NCI-H1092 treated with DMSO at 0.1 percent for 48 hours (cell line): ENCODE data around the gene COL24A1.
A peak's percentile ranks its signal among the peaks of the same experiment; 100 is the strongest.
"Not testable (repeated sequence)": the region's sequence is repeated elsewhere in the genome, so short reads cannot be mapped to it uniquely, and the experiment has no call there.

ENCODE experiments used
- DNase-seq: peaks from one replicate; lab custom pipeline; 2025; lab: John Stamatoyannopoulos, UW

The COL24A1 gene

DNA sequence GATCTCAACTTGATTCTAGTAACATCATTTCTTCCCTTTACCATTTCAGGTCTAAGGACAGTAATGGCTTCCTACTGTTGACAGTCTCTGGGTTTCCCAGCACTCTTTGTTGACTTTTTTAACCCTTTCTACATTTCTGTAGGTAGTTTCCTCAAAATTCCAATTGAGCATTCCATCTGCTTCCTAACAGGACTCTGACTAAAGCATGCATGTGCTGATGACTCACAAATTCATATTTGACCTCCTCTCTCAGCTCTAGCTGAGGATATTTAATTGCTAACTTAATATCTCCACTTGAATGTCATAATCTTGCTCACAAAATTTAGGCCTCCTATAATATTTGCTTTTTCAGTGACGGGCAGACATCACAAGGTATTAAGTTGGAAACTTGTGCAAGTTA lies 355.1 kb downstream of the COL24A1 start:
- DNase-seq = no peak

DNA sequence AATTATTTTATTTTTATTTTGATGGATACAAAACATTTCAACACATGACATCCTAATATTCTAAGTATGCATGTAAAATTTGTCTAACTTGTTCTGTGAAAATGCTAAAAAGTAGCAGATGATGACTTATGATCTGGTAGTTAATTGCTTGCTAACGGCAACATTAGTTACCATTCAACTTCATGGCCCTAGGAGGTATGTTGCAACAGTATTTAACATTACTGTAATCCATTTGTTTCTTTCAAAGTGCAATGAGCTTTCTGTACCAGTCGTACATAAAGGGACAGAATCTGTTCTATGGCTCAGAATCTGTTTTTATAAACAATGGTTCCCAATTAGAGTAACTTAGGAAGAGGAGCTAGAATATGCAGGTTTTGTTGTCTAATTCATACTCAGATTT lies 356.8 kb downstream of the COL24A1 start:
- DNase-seq = no peak

DNA sequence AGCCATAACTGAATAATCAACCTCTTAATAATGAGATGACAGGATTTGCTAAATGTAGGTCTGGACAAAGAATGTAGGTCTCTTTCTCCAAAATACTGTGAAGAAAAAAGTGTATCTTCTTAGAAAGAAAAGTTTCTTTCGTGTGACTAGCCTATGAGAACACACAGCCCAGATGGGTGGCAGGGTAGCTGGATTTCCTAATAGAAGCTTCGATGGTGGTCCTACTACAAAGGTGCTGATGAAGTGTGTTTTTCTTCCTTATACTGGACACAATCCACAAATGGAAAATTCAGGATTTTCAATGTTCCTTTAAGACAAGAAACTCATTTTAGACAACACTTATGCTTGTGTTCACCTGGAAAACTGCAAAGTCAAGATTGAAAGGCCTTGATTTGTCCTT lies 358.2 kb downstream of the COL24A1 start:
- DNase-seq = no peak

DNA sequence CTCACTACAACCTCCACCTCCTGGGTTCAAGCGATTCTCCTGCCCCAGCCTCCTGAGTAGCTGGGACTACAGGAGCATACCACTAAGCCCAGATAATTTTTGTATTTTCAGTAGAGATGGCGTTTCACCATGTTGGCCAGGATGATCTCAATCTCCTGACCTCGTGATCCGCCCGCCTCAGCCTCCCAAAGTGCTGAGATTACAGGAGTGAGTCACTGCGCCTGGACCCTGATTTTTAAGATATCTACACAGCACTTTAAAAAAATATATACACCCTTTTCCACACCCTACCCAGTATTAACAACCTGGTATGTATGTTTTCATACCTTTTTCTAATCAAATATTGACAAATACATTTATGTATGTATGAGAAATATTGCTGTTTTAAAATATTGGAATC lies 379.6 kb downstream of the COL24A1 start:
- DNase-seq = not testable (repeated sequence)

DNA sequence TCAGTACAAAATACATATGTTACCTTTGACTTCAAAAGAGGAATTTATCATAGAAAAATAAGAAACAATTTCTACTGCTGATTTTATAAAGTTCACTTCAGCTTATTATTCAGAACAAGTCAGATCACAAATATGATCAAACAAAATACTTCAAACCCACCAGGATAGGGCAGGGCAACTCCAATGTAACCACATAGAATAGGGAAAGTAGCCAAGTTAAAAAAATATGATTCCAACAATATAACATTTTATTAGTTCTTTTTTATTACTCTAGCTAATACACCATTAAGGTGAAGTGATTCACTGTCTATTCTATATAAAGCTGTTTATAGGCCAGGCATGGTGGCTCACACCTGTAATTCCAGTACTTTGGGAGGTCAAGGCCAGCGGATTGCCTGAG lies 393.8 kb downstream of the COL24A1 start:
- no peak for DNase-seq

DNA sequence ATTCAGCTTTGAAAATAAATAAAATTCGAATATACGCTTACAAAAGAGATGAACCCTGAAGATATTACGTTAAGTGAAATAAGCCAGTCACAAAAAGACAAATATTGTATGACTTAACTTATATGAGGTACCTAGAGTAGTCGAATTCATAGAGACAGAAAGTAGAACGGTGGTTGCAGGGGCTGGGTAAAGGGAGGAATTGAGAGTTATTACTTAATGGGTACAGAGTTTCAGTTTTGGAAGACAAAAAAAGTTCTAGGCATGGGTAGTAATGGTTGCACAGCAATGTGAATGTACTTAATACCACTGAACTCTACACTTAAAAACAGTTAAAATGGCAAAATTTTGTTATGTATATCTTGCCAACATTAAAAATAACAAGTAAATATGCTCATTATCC lies 399.7 kb downstream of the COL24A1 start:
- DNase-seq = no peak

DNA sequence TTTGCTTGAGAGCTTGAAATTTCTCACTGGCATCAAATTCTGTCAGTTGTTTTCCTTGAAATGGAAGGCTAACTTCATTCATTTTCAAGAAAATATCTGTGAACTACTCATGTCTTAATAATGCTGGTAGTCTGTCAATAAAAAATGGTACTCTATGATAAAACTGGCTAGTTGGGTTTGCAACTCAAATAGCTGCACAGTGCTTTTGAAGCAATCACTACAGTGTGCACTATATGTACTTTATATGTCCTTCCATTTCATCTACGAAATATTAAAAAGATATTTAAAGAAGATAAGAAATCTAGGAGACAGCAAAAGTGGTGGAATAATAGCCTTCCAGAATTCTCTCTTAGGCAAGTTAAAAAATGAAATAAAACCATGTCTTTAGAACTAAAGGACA lies 408.5 kb downstream of the COL24A1 start:
- DNase-seq = no peak

DNA sequence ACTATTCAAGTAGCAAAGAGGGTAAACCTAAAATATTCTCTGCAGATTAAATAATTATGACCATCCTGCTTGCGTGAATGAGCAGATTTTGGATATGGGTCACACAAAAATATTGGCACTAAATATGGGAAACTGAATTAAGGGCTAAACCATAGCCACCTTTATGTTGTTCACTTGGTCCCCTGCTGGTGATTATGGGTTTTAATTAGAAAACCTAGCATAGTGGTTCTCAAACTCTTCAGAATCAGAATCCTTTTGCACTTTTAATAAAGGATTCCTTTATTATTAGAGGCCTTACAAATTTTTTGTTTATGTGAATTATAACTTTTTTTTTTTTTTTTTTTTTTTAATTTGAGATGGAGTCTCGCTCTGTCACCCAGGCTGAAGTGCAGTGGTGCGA lies 409.8 kb downstream of the COL24A1 start:
- no peak for DNase-seq

DNA sequence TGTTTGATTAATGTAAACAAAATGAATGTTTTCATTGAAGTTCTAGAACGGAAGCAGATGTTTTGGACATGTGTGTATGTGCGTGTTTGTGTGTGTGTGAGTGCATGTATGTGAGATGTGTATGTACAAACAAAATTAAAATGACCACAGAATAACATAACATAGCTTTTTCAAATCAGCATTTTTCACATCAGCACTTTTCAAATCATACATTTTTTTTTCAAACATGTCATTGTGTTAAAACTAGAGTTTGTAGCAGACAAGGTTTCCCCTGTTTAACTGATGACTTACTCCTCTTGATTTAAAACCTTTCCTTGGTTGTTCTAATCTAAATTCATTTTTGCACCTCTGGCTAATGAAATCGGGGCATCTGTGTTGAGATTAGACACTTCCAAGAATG lies 412.8 kb downstream of the COL24A1 start:
- no peak for DNase-seq

DNA sequence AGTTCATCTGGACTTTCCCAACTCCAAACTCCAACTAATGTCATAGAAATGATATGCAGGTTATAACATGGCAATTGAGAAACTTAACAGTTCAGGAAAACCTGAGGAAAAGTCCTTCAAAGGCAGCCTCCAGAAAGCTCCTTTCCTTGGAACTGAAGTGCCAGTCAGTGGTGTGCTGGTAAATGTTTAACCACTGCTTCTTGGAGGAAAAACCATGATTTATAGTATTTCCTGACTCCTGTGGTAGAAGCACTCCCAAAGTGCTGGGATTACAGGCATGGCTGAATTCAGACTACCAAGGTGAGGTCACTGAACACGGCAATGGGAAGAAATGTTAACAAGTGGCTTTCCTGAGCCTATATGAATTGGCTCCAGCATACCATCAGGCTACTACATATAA lies 421.6 kb downstream of the COL24A1 start:
- DNase-seq = no peak

DNA sequence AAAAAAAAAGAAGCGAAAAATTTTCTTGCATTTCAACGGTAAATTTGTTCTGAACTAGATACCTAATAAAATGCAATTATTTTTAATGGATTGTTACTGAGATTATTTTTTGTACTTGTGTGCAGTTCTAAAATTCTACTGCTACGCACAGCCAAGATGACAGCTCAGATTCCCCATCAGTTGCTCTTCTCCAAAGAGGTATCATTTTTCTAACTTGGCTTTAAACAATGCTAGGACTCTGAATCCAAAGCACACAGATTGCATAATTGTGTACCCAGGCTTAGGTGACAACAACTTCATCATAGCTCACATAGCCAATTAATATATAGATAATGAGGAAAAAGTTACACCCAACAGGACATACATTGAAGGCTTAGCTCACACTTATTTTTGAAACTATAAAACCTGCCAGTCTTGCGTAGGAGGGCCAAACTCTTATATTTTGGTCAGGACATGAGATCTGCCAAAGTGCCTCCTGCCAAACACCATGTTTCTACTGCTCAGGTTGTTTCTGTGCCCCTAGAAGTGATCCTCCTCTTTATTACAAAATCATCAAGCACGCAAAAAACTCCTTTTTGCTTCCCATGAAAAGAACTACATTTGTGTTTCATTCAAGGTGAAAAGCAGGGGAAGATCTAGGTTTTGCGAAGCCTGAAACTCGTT lies 437.8 kb downstream of the COL24A1 start:
- no peak for DNase-seq

DNA sequence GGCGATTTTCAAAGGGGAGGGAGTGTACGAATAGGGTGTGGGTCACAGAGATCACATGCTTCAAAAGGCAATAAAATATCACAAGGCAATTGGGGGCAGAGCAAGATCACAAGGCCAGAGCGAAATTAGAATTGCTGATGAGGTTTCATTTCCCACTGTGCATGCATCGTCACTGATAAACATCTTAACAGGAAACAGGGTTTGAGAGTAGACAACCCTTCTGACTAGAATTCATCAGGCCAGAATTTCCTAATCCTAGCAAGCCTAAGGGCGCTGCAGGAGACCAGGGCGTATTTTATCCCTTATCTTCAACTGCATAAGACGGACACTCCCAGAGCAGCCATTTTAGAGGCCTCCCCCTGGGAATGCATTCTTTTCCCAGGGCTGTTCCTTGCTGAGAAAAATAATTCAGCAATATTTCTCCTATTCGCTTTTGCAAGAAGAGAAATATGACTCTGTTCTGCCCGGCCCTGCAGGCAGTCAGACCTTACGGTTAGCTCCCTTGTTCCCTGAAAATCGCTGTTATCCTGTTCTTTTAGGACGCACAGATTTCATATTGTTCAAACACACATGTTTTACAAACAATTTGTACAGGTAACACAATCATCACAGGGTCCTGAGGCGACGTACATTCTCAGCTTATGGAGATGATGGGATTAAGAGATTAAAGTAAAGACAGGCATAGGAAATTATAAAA lies 442.0 kb downstream of the COL24A1 start:
- DNase-seq = not testable (repeated sequence)

DNA sequence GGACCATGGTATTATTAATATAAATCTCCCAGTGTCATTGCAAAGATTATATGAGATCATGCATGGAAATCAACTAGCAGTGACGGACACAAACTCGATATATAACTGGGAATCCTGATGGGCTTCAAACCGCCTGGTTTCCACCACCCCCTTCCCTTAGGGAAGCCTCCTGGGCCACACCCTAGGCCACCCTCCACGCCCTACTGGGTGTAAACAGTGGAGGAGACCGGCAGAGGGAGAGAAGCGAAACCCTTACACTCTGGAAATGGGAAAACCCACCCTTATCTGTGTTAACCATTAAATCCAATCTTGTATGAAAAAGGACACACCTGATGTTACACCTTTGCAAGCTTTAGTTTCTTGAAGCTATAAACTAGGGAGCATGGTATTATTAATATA lies 447.7 kb downstream of the COL24A1 start:
- DNase-seq = no peak

DNA sequence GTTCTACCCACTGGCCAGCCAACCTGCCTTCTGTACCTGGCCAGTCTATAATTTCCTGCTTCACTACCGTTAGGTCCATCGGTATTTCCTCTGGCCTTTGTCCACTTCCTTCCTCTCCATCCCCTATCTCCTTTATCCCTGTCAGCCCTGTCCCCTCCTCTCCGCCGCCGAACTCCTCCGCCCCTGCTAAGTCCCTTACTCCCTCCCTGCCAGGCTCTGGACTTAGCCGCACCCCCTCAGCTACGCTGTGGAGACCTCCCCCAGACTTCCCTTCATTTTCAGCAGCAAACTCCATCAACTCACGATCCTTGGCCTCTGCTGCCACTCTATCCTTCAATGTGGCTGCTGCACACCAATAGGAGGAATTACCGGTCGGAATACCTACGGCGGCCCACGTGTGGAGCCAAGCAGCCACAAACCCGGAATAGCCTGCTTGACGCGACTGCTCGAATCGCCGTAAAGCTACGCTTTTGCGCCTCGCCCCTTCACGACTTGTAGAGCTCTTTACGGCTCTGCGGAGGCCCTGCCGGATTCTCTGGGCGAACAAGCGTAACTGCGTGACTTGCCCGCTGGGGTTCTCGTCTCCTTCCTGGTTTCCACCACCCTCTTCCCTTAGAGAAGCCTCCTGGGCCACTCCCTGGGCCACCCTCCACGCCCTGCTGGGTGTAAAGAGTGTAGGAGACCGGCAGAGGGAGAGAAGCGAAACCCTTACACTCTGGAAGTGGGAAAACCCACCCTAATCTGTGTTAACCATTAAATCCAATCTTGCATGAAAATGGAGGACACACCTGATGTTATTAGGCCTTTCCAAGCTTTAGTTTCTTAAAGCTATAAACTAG lies 448.4 kb downstream of the COL24A1 start, which contains the start of gene ZNHIT6:
TSS of gene ZNHIT6 (minus strand) at position 444 of the 839 bp plus-strand sequence. CDS start at position 295, 149 bp downstream.
- DNase-seq = peak; percentile 89

DNA sequence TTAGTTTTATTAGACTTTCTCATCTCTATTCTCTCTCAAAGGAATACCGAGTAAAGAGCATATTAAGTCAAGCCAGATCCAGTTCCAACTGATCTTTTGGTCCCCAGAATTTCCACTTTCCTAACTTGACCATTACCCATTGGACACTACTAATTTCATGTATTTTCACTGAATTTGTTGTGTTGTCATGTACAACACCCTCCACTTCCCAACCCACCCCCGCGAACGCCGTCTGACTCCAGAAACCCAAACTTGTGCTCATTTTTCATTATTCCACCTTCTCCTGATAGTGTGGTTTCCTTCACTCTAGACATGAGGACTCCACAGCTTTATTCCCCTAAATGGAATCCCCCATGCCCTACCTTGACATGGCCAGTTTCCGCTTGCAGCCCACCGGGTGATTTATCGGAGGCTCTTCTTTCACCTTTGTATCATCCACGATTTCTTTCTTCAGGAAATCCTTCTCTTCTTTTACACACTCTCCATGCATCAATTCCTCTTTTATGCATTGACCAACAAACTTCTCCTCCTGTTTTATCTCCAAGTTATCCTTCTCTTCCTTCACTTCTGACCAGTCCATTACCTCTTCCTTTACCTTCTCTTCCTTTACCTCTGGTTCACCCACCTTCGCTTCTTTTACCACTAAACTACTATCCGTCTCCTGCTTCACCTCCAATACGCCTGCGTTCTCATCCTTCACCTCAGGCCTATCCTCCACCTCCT lies 449.1 kb downstream of the COL24A1 start:
- DNase-seq = no peak

DNA sequence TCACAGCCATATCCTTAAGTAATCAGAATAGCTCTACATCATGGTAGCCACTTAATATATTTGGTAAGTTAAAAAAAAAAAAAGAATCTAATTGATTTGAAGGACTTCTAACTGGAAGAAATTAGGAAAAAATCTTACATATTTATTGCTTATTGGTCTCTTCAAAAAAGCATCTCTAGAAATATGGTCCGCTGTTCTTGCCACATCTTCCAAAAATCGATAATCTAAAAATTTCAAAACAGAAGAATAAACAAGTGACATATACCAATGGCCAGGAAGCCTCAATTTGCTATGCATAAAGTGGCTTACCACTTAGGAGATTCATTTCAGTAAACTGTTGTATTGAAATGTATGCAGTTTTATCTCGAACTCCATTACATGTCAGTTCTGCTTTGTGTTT lies 450.6 kb downstream of the COL24A1 start:
- no peak for DNase-seq

DNA sequence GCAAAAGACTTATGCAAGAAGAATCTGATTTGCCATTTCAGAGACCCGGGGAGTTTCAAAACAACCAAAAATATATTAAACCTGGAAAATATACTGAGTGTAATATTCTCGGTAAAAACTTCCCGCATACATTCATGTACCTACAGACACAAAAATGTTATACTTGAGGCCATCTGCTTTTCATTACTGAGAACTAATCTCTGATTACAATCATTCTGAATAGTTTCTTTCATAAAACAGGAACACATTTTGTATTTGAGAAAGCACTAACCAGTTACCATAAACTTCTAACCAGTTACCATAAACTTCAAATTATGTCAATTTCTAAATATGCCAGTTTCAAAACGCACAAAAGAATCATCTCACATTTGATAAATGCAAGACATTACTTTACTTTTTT lies 456.1 kb downstream of the COL24A1 start:
- no peak for DNase-seq

DNA sequence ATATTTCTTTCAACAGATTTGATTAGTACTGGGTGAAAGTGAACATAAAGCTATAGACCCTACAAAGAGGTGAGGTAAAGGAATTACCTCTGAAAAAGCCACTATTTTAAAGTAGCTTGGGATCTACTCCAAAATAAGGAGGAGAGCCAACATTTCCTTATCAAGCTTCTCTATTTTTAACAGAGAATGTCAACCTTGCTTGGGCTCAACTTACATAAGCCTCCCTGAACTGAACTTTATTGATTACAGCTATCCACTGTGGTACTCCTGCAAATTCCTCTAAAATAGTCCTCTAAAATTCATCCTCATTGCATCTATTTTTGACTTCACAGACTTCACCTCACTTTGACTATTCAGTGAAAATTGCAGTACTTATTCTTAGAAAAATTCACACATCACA lies 458.7 kb downstream of the COL24A1 start:
- no peak for DNase-seq

DNA sequence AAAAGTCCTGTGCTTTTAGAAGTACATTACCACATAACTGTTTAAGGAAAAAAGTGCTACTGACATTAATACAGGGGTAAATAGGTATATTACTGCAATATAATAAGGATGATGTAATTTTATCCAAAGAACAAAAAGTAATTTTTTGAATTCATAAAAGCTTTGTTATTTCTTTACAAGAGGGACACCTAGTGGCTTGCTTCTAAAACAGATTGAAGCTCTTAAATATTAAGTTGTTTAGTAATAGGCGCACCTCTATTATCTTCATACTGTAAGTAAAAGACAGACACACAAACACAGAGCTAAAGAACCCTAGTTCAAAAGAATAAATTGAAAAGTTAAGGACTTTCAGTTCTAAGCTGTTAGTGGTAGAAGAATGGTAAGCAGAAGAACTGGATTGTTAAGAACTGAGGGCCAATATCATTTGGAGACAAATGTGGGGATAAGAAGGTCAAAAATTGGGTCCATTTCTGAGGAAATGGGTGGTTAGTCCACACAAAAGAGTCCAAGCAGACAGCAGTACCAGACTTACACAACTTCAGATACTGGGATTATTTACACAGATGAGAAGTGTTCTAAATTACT lies 463.8 kb downstream of the COL24A1 start:
- peak; percentile 6 for DNase-seq

DNA sequence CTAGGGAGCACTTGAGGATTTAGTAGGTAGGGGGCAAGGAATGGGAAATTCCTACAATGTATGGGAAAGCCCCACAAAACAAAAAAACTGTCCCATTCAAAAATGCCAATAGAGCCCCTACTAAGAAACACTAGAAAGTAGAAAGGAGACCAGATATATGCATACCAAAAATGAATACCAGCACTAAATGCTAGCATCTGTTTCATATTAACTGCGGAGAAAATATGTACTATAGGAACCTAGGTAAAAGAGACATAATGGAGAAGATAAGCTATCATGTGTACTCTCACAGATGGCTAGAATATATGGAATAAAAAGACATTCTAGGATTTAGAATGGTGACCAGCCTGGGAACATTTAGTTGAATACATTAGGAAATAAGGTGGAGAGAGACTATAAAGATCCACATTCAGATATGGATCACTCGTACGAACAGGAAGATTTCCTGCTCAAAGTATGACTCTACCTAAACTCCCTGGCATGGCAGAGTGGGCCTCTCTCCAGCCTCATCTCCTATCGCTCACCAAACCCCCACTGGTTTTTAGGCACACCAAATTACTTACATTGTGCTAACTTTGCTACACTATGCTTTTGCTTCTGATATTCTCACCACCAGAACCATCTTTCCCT lies 466.7 kb downstream of the COL24A1 start:
- DNase-seq = no peak

DNA sequence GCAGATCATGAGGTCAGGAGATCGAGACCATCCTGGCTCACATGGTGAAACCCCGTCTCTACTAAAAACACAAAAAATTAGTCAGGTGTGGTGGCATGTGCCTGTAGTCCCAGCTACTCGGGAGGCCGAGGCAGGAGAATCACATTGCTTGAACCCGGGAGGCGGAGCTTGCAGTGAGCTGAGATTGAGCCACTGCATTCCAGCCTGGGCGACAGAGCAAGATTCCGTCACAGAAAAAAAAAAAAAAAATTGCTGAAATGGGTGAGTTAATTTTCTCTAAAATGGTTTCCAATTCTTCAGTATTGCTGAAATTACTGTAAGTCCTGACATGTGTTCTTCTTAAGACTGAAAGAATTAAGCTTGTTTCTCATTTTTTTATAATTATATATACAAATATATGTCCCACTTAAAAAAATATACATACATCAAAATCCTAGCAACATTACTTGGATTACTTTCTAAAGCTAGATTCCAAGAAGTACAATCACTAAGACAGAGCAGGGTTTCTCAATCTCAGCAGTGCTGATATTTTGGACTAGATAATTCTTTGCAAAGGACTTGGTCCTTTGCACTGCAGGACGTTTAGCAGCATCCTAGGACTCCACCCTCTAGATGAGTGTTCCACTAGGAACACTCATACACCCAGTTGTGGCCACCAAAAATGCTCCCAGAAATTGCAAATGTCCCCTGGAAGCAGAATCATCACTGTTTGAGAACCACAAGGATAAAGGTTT lies 473.1 kb downstream of the COL24A1 start:
- DNase-seq = no peak
